Spleen (tissue), 11 donors: ENCODE data around the gene MRPS24. TPM values are rescaled to one million over a fixed set of nuclear protein-coding genes. Genes with fewer than 3 reads are reported as not detected.

Experiments
- DNase-seq: peaks from one replicate; pipeline ENCODE4 v3.0.0-alpha.2; 2020
- H3K27ac ChIP-seq, 8 donors: fragments of 200-600 bp; sonication (generic) in 7 of 8; 1 replicate in 4 of 8; 2 replicates in 4 of 8; pipeline versions ENCODE4 v1.5.0 to v1.8.0; 2016 to 2021; ENCODE audit warnings: inconsistent platforms in 4 of 8, mild to moderate bottlenecking in 4 of 8, moderate library complexity in 1 of 8
- H3K27me3 ChIP-seq, 7 donors: fragments of 200-600 bp; sonication (generic) in 6 of 7; replicated peaks in 1 of 7; 1 replicate in 4 of 7; 2 replicates in 3 of 7; pipeline versions ENCODE4 v1.5.0 to v1.8.0; 2016 to 2021; ENCODE audit warnings: inconsistent platforms in 3 of 7, mild to moderate bottlenecking in 1 of 7
- H3K36me3 ChIP-seq, 6 donors: fragments of 200-600 bp; sonication (generic) in 5 of 6; 1 replicate in 4 of 6; 2 replicates in 2 of 6; pipeline versions ENCODE4 v1.5.0 to v1.8.0; 2016 to 2021; ENCODE audit warnings: inconsistent platforms in 2 of 6
- H3K4me1 ChIP-seq, 6 donors: fragments of 200-600 bp; sonication (generic) in 5 of 6; 1 replicate in 3 of 6; 2 replicates in 3 of 6; pipeline versions ENCODE4 v1.5.0 to v1.8.0; 2016 to 2021; ENCODE audit warnings: inconsistent platforms in 3 of 6
- H3K4me3 ChIP-seq, 8 donors: fragments of 200-600 bp; sonication (generic) in 7 of 8; 1 replicate in 4 of 8; 2 replicates in 4 of 8; pipeline versions ENCODE4 v1.5.0 to v1.8.0; 2016 to 2021; ENCODE audit warnings: inconsistent platforms in 4 of 8, mild to moderate bottlenecking in 4 of 8, moderate library complexity in 2 of 8
- H3K9me3 ChIP-seq, 8 donors: fragments of 200-600 bp; sonication (generic) in 7 of 8; 1 replicate in 4 of 8; 2 replicates in 4 of 8; pipeline versions ENCODE4 v1.5.0 to v1.8.0; 2016 to 2021; ENCODE audit warnings: inconsistent platforms in 4 of 8
- POLR2A ChIP-seq, 3 donors: fragments of 450-650 bp; IDR thresholded peaks; one replicate each; pipeline ENCODE4 v1.5.1; 2017; ENCODE audit warnings: antibody characterized with exemption in 3 of 3, mild to moderate bottlenecking in 1 of 3
- POLR2AphosphoS5 ChIP-seq, 3 donors: sonication (generic); formaldehyde crosslinking; IDR thresholded peaks; one replicate each; pipeline ENCODE4 v1.5.1; 2017; ENCODE audit warnings: antibody characterized with exemption in 3 of 3
- WGBS, 5 donors: extraction: QIAGEN DNeasy Blood & Tissue Kit in 3 of 5; methylation state at CpG; one replicate each; pipeline versions ENCODE4 v1.1.5 to v1.1.7; 2013 to 2018; 5-methylcytosine and 5-hydroxymethylcytosine counted together
- intact Hi-C: fragments of 100-400 bp; cut with DNase I; formaldehyde crosslinking; loops from one replicate; pipeline ENCODE4 v1.15.0; 2023; ENCODE audit warnings: low total_unique reads
- polyA plus RNA-seq, 3 donors: library from polyadenylated mRNA; stranded (reverse); fragments of 200-250 nt; gene quantifications; one replicate each; pipeline ENCODE4 v1.2.1, GENCODE V29; 2013
- total RNA-seq, 7 donors: library from RNA; depleted of rRNA in 3 of 7; stranded (reverse); fragments of >200 nt in 3 of 7; fragmentation: NEBNext Ultra II Directional in 4 of 7; extraction: Animal tissue kit (Norgen Biotek cat#: 25700) in 4 of 7; gene quantifications; one replicate each; pipeline versions ENCODE4 v1.1.0 to v1.2.1, GENCODE V29; 2016 to 2021
- TF ChIP-seq, protein P1 (sequence below), 11 experiments: fragments of 200-600 bp in 7 of 11; fragments of 450-650 bp in 4 of 11; sonication (generic) in 4 of 11; IDR thresholded peaks in 8 of 11; conservative IDR thresholded peaks in 3 of 11; 1 replicate in 7 of 11; 2 replicates in 4 of 11; pipeline versions ENCODE4 v1.4.0 to v1.8.0; 2016 to 2021; ENCODE audit warnings: antibody characterized with exemption in 11 of 11, inconsistent platforms in 4 of 11, mild to moderate bottlenecking in 1 of 11
- donor health status: healthy with polysubstance abuse.
- donor health status: DM: no; HTN: no; CAD: no; lungs with moderate emphysema.
- donor health status: DM: no; HTN: no; CAD: no.
- donor health status: Bipolar disorder and iron deficiency.
- donor health status: healthy.
- donor health status: DM: no; HTN: no; CAD: no.
- donor health status: DM: yes; HTN: yes; CAD: no.

Gene MRPS24
- total and polyA plus RNA-seq, 10 donors = 40.7 to 121 (median 69.8) TPM

- Histone ChIP-seq H3K4me1 (no peaks in the 10 kb centered on the region), H3K4me3 (no peak overlapping the region), H3K36me3 (no peaks in the 10 kb centered on the region), H3K27ac (no peak overlapping the region), H3K9me3 (no peaks in the 10 kb centered on the region), H3K27me3 (no peaks in the 10 kb centered on the region)
- WGBS, 5 donors = 87 to 93% (median 92%) methylated on average over 2 of the region's 2 CpGs
- no peak for TF ChIP-seq POLR2AphosphoS5 (IDR thresholded peaks at IDR 0.05)
- TF ChIP-seq, protein P1, sequence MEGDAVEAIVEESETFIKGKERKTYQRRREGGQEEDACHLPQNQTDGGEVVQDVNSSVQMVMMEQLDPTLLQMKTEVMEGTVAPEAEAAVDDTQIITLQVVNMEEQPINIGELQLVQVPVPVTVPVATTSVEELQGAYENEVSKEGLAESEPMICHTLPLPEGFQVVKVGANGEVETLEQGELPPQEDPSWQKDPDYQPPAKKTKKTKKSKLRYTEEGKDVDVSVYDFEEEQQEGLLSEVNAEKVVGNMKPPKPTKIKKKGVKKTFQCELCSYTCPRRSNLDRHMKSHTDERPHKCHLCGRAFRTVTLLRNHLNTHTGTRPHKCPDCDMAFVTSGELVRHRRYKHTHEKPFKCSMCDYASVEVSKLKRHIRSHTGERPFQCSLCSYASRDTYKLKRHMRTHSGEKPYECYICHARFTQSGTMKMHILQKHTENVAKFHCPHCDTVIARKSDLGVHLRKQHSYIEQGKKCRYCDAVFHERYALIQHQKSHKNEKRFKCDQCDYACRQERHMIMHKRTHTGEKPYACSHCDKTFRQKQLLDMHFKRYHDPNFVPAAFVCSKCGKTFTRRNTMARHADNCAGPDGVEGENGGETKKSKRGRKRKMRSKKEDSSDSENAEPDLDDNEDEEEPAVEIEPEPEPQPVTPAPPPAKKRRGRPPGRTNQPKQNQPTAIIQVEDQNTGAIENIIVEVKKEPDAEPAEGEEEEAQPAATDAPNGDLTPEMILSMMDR (IDR thresholded peaks at IDR 0.05 in 8 of 11, conservative IDR thresholded peaks at IDR 0.05 in 3 of 11) = no peak
- no peak for TF ChIP-seq POLR2A (IDR thresholded peaks at IDR 0.05)
- intact Hi-C loops = loop anchor here (5.0 kb wide), 1 partner anchor 122 kb away; no protein-coding TSS in a partner anchor
- DNase-seq = no peak
Measured at GRCh38 chr7:43844662-43845061, 24.7 kb downstream of the MRPS24 start.

DNA sequence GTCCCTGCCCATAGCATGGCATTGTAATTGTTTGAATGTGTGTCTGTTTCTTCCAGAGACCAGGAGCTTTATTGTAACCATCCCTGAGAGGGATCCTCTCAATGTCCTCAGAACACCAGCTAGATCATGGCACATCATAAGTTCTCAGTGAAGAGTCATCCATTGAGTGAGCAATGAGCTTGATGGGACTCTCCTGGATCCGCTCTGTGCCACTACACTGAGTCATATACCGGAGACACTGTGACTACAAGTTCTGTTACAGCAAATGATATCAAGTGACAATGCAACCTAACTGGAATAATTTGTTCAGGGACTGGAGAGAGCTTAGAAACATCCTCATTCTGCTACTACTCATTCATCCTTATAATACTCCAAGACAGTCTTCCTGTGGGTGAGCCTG, 25.1 kb downstream of the MRPS24 start:
- Histone ChIP-seq H3K9me3 (no peaks in the 10 kb centered on the region), H3K4me3 (no peak overlapping the region), H3K27me3 (no peaks in the 10 kb centered on the region), H3K27ac (no peak overlapping the region), H3K36me3 (no peaks in the 10 kb centered on the region), H3K4me1 (peaks cover 0 to 2% (median under 1%) of the 10 kb centered on the region in 6 donors)
- no peak for TF ChIP-seq POLR2A (IDR thresholded peaks at IDR 0.05)
- TF ChIP-seq, protein P1 (IDR thresholded peaks at IDR 0.05 in 8 of 11, conservative IDR thresholded peaks at IDR 0.05 in 3 of 11) = no peak
- no peak for DNase-seq
- WGBS, 5 donors = 83 to 95% (median 93%) methylated on average over 2 of the region's 2 CpGs
- intact Hi-C loops = loop anchor here (5.0 kb wide), 1 partner anchor 122 kb away; no protein-coding TSS in a partner anchor

GRCh38 chr7:43843296-43843695, 26.0 kb downstream of the MRPS24 start:
- intact Hi-C loops = loop anchor here (5.0 kb wide), 1 partner anchor 121 kb away; no protein-coding TSS in a partner anchor
- H3K4me3 ChIP-seq = no peak overlapping the region
- DNase-seq = no peak
- H3K27ac ChIP-seq = no peak overlapping the region
- no peaks in the 10 kb centered on the region for H3K9me3 ChIP-seq
- H3K4me1 ChIP-seq = peaks cover 0 to 12% (median 8%) of the 10 kb centered on the region in 6 donors
- H3K36me3 ChIP-seq = no peaks in the 10 kb centered on the region
- whole genome bisulfite sequencing, 5 donors = 89 to 95% (median 94%) methylated on average over 4 of the region's 4 CpGs
- H3K27me3 ChIP-seq = no peaks in the 10 kb centered on the region
- TF ChIP-seq POLR2A (IDR thresholded peaks at IDR 0.05) (no peak), POLR2AphosphoS5 (IDR thresholded peaks at IDR 0.05) (no peak)

DNA sequence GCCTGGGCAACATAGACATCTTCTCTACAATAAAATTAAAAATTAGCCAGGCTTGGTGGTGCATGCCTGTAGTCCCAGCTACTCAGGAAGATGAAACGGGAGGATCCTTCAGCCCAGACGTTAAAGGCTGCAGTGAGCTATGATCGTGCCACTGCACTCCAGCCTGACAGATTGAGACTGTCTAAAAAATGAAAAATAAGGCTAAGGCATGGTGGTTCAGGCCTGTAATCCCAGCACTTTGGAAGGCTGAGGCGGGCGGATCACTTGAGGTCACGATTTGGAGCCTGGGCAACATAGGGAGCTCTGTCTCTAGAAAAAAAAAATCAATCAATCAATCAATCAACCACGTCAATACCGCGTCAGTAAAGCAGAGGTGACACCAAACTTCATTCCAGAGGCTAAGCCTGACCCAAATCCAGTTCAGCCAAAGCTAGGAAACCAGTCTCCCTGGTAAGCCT, 31.1 kb downstream of the MRPS24 start:
- peak overlapping the region in 1 of 8 donors; percentile 61 for H3K27ac ChIP-seq
- DNase-seq = no peak
- peaks cover 6 to 31% (median 18%) of the 10 kb centered on the region in 6 donors for H3K4me1 ChIP-seq
- intact Hi-C loops = loop anchor here (10.0 kb wide), 2 partner anchors 253 to 903 kb away; partner anchors contain the start of genes MRPL32, PSMA2 and STK17A
- H3K27me3 ChIP-seq = no peaks in the 10 kb centered on the region
- no peak overlapping the region for H3K4me3 ChIP-seq
- TF ChIP-seq, protein P1 (IDR thresholded peaks at IDR 0.05 in 8 of 11, conservative IDR thresholded peaks at IDR 0.05 in 3 of 11) = no peak
- TF ChIP-seq POLR2AphosphoS5 (IDR thresholded peaks at IDR 0.05) = no peak
- no peak for TF ChIP-seq POLR2A (IDR thresholded peaks at IDR 0.05)
- H3K9me3 ChIP-seq = no peaks in the 10 kb centered on the region
- 83 to 93% (median 84%) methylated on average over 9 of the region's 9 CpGs for WGBS, 5 donors
- no peaks in the 10 kb centered on the region for H3K36me3 ChIP-seq
